HG02973 (cell line): ENCODE data around the gene HOXA13.

Source experiments
- ATAC-seq: cut with Tn5 transposase; IDR thresholded peaks from one replicate; pipeline ENCODE4 v1.9.1; 2021; ENCODE audit warnings: moderate library complexity; ENCODE audit not compliant: unreplicated experiment

The HOXA13 gene

GRCh38 chr7:27193335-27194001 is 6.4 kb downstream of the HOXA13 start:
- ATAC-seq: no peak

GRCh38 chr7:27192546-27193334 is 7.2 kb downstream of the HOXA13 start:
- no peak for ATAC-seq

GRCh38 chr7:27191833-27192545 is 7.9 kb downstream of the HOXA13 start:
- ATAC-seq: no peak

- ATAC-seq: no peak
Measured at GRCh38 chr7:27191161-27191731, 8.6 kb downstream of the HOXA13 start.

GRCh38 chr7:27189997-27190748 is 9.7 kb downstream of the HOXA13 start:
- no peak for ATAC-seq

- ATAC-seq: no peak
Measured at GRCh38 chr7:27189295-27189996, 10.4 kb downstream of the HOXA13 start.

- ATAC-seq: no peak
Measured at GRCh38 chr7:27188386-27189294, 11.3 kb downstream of the HOXA13 start.

- no peak for ATAC-seq
Measured at GRCh38 chr7:27187475-27188385, 12.2 kb downstream of the HOXA13 start.

- ATAC-seq: no peak
Measured at GRCh38 chr7:27186668-27187474, 13.0 kb downstream of the HOXA13 start.

- ATAC-seq: no peak
Measured at GRCh38 chr7:27185854-27186667, 13.8 kb downstream of the HOXA13 start.

GRCh38 chr7:27185013-27185853 is 14.7 kb downstream of the HOXA13 start, which contains the start of gene HOXA11:
HOXA11 (minus strand) TSS chr7:27185232; CDS start chr7:27185144, 88 bp downstream.
- no peak for ATAC-seq

- ATAC-seq: no peak
Measured at GRCh38 chr7:27184337-27185012, 15.4 kb downstream of the HOXA13 start.

- no peak for ATAC-seq
Measured at GRCh38 chr7:27183682-27184336, 16.1 kb downstream of the HOXA13 start.
